ENCODE measurements around the gene SIGLEC8.
A peak's percentile ranks its signal among the peaks of the same experiment; 100 is the strongest.
"Not testable (repeated sequence)": the region's sequence is repeated elsewhere in the genome, so short reads cannot be mapped to it uniquely, and the experiment has no call there.

The SIGLEC8 gene

DNA sequence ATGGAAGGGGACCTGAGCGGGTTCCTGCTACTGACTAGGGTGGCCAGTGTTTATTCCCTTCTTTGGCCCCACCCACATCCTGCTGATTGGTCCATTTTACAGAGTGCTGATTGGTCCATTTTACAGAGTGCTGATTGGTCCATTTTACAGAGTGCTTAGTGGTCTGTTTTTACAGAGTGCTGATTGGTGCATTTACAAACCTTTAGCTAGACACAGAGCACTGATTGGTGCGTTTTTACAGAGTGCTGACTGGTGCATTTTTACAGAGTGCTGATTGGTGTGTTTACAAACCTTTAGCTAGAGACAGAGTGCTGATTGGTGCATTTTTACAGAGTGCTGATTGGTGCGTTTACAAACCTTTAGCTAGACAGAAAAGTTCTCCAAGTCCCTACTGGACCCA is 10.7 kb downstream of the SIGLEC8 start:
- not testable (repeated sequence) for DNase-seq (ENCODE audit: low read depth in 2 of 2)

DNA sequence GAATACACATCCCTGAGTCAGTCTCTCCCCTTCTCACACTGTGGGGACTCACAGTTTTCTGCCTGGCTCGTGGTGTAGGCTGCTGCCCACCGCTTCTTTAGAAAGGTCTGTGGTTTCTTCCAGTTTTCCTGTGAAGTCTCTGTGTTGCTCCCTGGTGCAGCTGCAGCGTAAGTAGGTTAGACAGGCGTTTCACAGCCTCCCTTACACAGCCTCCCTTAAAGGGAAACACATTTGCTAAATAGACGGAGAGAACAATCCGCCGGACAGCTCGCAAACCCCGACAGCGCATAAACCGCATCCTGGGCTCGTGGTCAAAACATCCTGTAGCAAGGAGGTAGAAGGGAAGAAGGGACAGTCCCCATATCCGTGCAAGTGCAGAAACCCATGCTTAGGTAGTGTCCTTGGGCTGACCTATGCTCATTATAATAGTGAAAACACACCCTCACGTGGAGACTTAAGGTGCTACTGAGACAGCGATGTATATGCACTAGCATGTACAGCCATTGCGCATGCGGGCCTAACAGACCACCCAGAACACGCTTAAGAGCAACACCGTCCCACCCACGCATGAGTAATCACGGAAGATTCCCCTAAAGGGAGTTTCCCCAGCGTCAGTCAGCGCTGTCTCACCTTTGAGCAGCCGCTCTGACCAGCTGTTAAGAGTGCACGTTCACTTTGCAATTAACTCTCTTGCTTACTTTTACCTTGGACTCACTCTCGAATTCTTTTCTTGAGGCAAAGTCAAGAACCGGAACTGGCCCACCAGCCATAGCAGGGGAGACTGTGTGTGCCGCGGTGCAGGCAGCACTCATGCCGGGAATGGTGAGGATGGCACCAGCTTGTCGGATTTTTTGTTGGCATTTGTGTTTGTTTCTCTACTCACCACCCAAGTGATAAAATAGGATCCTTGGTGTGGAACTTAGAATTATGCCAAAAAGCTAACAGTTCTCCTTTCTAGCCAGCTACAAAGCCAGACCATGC is 16.6 kb downstream of the SIGLEC8 start:
- DNase-seq (ENCODE audit: low read depth in 2 of 2): no peak

DNA sequence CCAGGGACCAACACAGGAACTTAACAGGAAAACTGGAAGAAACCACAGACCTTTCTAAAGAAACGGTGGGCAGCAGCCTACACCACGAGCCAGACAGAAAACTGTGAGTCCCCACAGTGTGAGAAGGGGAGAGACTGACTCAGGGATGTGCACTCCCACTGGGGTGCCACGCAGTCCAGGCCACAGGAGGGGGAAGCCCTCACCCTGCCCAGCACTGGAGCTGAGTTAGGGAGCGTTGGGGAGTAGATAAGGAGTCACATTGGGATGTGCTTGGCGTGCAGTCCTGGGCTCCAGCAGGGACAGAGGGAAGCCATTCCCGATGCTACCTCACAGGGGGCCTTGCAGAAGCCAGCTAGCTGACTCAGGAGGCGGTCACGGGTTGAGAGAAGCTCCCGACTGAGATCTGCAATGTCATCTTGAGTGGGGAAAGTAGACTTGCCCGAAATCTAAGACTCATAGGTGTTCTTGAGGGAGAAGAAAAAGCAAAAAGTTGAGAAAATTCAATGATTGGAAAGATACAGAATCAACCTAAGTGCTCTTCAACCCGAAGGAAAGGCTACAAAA is 17.3 kb downstream of the SIGLEC8 start:
- no peak for DNase-seq (ENCODE audit: low read depth in 2 of 2)

DNA sequence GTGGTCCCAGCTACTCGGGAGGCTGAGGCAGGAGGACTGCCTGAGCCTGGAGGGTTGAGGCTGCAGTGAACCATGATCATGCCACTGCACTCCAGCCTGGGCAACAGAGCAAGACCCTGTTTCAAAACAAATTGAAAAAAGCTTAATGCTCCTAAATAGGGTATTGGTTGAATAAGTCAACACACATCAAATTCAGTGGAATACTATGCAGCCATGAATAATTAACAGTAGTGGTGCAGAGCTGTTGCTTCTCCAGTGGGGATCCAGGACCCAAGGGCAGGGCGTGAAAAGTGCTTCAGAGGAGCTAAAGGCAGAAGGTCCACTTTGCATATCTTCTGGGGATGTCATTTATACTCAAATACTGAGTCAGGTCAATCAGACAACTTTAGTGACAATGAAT is 18.2 kb downstream of the SIGLEC8 start:
- no peak for DNase-seq (ENCODE audit: low read depth in 2 of 2)

DNA sequence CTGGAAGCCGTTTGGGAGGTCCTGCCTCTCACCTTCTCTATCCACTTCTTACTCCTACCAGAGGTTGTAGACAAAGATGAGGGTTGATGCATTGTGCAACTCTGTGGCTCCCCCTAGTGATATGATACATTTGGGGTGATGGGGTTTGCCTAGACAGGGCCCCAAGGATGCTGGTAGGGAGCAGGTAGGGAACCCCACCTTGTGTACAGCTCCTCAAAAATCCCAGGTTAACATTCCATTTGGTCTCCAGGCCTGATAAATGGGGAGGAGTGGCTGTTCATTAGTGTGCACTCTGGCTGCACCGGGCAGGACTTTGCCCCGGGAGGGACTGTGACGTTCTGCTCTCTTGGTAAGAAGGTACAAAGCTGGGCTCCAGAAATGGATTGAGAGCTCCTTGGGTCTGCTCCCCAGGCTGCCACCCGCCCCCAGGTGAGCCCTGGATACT is 19.2 kb downstream of the SIGLEC8 start:
- no peak for DNase-seq (ENCODE audit: low read depth in 2 of 2)

GRCh38 chr19:51434456-51434855 is 23.8 kb downstream of the SIGLEC8 start:
- DNase-seq (ENCODE audit: low read depth in 2 of 2): no peak

- DNase-seq (ENCODE audit: low read depth in 2 of 2): no peak
These were observed 25.2 kb downstream of the SIGLEC8 start for GRCh38 chr19:51433043-51433442.

GRCh38 chr19:51431124-51431523 is 27.1 kb downstream of the SIGLEC8 start:
- no peak for DNase-seq (ENCODE audit: low read depth in 2 of 2)

DNA sequence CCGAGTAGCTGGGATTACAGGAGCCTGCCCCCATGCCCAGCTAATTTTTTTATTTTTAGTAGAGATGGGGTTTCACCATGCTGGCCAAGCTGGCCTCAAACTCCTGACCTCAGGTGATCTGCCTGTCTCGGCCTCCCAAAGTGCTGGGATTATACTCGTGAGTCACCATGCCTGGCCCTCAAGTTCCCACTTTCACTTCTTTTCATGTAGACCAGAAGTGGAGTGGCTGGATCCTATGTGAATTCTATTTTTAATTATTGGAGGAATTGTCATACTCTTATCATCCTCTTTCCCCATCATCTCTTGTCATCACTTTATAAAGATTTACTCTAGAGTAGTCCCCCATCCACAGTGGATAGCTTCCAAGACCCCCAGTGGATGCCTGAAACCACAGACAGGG is 28.0 kb downstream of the SIGLEC8 start:
- DNase-seq (ENCODE audit: low read depth in 2 of 2): no peak

DNA sequence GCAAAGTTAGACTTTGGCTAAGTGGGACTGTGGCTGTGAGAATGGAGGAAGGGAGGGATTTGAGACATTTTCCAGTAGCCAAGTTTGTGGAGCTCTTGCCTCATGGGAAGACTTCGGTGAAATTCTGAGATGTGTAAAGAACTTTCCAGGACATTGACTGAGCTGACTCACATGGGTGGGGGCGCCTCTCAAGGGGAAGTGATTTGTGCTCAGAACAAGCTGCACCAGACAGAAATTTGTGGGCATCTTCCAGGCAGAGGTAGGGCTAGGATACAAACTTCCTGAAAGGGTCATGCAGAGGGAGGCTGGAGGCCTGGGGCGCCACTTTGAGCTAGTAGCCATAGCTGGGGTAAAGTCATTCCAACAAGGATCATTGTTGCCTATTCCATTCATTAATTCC is 31.1 kb downstream of the SIGLEC8 start:
- no peak for DNase-seq (ENCODE audit: low read depth in 2 of 2)

DNA sequence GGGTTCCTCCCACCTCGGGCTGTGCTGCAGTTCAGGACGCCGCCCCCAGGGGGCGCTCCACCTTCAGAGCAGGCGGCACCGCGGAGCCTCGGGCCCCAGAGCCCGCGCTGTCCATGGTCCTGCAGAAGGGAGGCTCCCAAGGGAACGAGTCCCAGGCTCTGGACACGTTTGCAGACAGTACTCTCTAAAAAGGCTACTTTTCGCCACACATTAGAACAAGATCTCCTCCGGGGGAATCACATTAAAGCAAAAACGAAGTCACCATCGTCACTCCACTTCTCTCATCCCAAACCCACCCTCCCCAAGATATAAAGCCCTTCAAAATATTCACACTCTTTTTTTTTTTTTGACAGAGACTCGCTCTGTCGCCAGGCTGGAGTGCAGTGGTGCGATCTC is 36.2 kb downstream of the SIGLEC8 start:
- peak; percentile 20 to 29 for DNase-seq (ENCODE audit: low read depth in 2 of 2)

DNA sequence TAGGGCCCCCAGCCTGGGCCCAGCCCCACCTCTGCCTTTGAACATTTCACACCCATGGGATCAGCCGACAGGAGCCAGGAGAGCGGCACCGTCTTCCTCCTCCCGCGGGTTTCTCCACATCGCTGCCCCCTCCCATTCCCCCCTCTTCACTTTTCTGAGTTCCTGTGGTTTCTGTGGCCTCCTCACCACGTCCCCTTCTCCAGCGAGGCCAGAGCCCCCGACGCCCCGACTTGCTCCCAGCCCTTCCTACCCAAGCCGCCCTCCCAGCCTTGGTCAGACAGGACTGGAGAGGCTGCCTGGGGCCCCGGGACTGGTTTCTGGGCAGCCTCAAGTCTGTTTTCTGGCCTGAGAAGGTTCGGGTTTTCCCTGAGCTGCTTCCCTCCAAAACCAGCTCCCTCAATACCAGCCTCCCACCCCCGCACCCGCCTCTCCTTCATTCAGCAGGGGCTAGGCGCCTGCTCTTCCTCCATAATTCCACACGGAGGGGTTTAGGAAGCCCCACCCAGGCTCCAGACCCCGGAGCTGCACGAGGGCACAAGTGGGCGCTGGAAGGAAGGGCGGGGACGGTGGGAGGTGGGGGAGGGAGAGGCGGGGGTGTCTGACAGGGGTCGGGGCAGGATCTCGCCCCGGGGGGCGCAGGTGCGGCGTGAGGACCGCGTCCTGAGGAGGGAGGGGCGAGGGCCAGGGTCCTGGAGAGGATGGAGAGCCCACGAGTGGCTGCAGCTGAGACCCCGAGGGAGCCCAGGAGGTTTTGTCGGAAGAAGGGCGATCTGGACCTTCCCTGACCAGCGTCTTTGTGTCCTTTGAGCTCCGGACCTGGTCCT is 36.8 kb downstream of the SIGLEC8 start:
- no peak for DNase-seq (ENCODE audit: low read depth in 2 of 2)

DNA sequence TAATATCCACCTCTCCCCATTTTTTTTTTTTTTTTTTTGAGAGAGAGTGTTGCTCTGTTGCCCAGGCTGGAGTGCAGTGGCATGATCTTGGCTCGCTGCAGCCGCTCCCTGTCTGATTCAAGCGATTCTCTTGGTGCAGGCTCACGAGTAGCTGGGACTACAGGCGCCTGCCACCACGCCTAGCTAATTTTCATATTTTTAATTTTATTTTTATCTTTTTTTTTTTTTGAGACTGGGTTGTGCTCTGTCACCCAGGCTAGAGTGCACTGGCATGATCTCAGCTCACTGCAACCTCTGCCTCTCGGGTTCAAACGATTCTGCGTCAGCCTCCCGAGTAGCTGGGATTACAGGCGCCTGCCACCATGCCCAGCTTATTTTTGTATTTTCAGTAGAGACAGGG is 37.7 kb downstream of the SIGLEC8 start:
- not testable (repeated sequence) for DNase-seq (ENCODE audit: low read depth in 2 of 2)

- DNase-seq (ENCODE audit: low read depth in 2 of 2): no peak
These were observed 39.5 kb downstream of the SIGLEC8 start for GRCh38 chr19:51418707-51419106.

DNA sequence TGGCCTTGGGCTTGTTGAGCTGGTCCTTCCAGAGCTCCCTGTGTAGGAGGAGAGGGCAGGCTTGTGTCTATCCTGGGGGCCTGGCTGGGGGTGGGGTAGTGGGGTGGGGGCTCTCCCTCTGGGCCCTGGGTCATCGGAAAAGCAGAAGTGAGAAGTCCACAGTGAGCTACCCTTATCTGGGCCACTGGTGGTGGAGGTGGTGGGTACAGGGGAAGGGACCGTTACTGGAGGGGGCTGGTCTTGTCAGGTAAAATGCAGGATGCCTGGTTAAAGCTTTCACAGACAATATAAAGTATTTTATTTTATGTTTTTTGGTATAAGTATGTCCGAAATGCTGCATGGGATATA is 40.5 kb downstream of the SIGLEC8 start:
- no peak for DNase-seq (ENCODE audit: low read depth in 2 of 2)

DNA sequence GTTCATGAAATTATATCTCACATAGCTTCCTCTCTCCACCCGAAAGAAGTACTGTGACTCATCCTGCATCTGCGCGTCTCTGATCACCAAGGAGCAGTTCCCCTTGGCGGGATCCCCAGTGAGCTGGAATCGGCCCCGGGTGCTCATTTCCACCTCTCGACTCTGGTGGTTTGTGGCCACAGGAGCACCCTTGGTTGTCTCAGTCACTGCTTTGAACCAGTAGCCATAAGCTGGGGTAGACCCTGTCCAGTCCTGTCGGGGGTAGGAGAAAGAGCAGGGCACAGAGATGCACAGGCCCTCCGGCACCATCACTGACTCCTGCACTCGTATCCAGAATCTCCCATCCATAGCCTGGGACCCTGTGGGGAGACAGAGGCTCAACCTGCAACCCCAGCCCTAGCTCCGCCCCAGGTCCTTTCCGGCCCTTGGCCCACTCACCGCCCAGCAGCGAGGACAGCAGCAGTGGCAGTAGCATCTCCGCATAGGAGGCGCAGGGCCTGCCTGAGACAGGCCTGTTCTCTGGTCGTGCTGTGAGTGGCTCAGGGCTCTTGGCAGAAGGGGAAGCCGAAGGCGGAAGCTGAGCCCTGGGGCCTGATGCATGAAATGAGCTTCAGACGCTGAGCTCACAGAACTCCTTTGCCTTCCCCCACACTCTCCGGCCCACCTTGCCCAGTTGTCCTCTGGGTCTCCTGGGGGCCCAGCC is 41.0 kb downstream of the SIGLEC8 start, which contains the start of gene SIGLEC10:
TSS of gene SIGLEC10 (minus strand) at position 536 of the 703 bp plus-strand sequence. CDS start at position 475, 61 bp downstream.
- DNase-seq (ENCODE audit: low read depth in 2 of 2): no peak

- DNase-seq (ENCODE audit: low read depth in 2 of 2): not testable (repeated sequence)
These were observed 41.8 kb downstream of the SIGLEC8 start for GRCh38 chr19:51416422-51416821.

DNA sequence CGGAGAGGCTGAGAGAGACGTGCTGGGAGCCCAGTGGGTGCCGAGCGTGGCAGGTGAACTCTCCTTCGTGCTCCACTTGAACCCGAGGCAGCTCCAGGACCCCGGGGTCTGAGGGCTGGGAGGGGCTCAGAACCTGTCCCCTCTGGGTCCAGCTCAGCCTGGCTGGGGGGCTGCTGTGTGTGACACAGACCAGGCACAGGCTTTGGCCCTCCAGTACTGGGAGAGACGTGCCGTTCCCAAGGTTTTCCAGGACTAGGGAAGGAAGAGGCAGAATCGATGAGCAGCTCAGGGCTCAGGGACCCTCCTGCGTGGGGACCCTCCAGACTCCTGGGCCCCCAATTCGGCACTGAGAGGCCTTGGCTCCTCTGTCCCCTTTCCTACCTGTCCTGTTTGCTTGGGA is 43.1 kb downstream of the SIGLEC8 start:
- DNase-seq (ENCODE audit: low read depth in 2 of 2): no peak

DNA sequence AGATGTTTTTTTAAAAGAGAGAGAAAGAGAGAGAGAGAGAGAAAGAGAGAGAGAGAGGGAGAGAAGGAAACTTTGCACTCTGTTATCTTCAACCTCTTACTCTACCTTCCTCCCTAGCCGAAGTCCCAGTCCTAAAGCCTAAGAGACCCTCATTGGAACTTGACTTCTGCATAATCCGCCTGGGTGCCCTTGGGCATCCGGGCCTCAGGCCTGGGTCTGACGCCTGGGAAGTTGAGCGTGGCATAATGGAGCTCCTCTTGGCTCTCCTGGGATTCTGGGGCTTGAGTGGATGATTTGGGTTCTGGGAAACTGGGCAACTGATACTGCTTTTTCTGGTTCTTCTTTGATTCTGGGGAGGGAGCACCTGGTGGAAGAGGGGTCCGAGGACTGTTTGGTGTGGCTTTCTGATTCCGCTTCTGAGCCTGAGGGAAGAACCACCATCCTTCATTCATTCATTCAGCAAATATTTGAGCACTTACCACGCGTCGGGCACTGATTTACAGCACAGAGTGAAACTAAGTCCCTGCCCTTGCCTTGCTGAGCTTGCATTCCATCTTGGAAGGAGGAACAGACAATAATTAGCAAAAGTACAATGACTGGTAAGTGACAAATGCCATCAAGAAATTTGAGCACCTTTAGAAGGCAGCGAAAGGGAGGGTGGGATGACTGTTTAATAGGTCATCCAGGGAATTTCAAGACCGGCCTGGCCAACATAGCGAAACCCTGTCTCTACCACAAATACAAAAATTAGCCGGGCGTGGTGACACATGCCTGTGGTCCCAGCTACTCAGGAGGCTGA is 47.1 kb downstream of the SIGLEC8 start:
- DNase-seq (ENCODE audit: low read depth in 2 of 2): no peak

DNA sequence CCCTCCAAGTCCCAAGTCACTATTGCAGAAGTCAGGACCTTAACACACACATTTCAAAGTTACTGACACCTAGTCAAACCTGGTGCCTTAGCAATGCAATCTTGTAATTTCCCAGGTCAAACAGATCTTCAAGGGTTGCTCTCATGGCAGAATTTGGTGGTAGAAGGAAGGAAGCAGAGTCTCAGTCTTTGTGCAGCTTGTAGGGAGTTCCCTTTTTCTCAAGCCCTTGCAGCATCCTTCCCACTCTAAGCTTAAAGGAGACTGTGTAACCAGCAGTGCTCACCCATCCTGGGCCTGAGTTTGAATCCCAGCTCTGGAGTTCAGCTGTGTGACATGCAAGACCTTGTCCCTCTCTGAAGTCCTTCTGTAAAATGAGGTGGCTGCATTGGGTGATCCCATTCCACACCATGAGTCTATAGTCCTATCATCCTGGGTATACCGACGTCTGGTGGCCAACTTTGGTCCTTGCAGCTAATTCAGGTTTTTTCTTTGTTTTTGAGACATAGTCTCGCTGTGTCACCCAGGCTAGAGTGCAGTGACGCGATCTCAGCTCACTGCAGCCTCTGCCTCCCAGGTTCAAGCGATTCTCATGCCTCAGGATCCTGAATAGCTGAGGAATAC is 50.6 kb downstream of the SIGLEC8 start:
- DNase-seq (ENCODE audit: low read depth in 2 of 2): no peak

All from fibroblast of skin of left quadriceps (primary cell).